ENCODE results near the gene SKIL.

DNA sequence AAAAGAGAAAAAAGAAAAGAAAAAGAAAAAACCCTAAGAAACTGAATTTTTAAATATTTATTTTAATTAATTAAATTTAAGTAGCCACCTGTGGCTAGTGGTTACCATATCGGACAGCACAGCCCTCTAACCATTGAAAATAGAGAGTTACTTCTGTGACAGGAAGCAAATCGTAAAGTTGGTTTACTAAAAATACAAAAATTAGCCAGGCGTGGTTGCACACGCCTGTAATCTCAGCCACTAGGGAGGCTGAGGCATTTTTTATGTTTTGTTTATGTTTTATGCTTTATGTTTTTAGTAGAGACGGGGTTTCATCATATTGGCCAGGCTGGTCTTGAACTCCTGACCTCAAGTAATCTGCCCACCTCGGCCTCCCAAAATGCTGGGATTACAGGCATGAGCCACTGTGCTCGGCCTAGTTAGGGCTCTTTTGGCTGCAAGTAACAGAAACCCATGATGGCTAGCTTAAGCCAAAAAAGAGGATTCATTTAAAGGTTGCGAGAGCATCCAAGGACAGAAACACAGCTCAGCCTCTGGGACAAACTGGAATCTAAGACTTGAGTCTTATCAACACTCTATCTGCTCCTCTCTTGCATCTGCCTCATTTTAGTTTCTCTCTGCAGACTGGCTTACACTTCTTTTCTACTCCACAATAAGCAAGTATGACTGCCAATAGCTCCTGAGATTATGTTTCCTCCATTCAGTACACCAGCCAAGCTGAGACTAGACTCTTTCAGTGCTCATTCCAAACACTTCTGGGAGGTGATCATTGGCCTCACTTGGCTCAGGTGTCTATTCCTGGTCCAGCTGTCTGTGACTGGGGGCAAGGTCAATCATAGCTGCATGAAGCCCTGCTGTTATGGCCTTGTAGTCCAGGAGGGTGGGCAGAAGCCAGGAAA is 6.8 kb upstream of the SKIL start:
- TF ChIP-seq, protein P1, sequence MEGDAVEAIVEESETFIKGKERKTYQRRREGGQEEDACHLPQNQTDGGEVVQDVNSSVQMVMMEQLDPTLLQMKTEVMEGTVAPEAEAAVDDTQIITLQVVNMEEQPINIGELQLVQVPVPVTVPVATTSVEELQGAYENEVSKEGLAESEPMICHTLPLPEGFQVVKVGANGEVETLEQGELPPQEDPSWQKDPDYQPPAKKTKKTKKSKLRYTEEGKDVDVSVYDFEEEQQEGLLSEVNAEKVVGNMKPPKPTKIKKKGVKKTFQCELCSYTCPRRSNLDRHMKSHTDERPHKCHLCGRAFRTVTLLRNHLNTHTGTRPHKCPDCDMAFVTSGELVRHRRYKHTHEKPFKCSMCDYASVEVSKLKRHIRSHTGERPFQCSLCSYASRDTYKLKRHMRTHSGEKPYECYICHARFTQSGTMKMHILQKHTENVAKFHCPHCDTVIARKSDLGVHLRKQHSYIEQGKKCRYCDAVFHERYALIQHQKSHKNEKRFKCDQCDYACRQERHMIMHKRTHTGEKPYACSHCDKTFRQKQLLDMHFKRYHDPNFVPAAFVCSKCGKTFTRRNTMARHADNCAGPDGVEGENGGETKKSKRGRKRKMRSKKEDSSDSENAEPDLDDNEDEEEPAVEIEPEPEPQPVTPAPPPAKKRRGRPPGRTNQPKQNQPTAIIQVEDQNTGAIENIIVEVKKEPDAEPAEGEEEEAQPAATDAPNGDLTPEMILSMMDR (IDR thresholded peaks at IDR 0.05): no peak
- TF ChIP-seq POLR2A (IDR thresholded peaks at IDR 0.05): no peak

Data from heart left ventricle (tissue), 13 donors.